A549 (cell line): ENCODE data around the gene PTPRD. TPM values are rescaled to one million over a fixed set of nuclear protein-coding genes. Genes with fewer than 3 reads are reported as not detected.
"Not testable (repeated sequence)": the region's sequence is repeated elsewhere in the genome, so short reads cannot be mapped to it uniquely, and the experiment has no call there.

Experiments used
- ATAC-seq, 2 experiments: fragments of 200-7000 bp in 1 of 2; fragments of >200 bp in 1 of 2; cut with Nextera tagmentation in 1 of 2; cut with Tn5 transposase in 1 of 2; 3 replicates each; pipeline versions ENCODE4 v1.8.0 to v1.9.1; 2018 to 2020; ENCODE audit warnings: mild to moderate bottlenecking in 1 of 2, moderate library complexity in 1 of 2
- CTCF ChIA-PET: fragments of 300-600 bp; sonication (Branson Sonifier 250); formaldehyde crosslinking; extraction: SDS; loops from one replicate; lab custom pipeline; 2021; ENCODE audit warnings: antibody characterized with exemption, inconsistent platforms; lab: Yijun Ruan, JAX
- POLR2A ChIA-PET: fragments of 350-600 bp; formaldehyde crosslinking; extraction: SDS; loops from one replicate; lab custom pipeline; 2021; ENCODE audit warnings: antibody characterized with exemption, inconsistent platforms; lab: Yijun Ruan, JAX
- DNase-seq, 2 experiments: peaks; one replicate each; pipeline versions ENCODE4 v3.0.0 to v3.0.0-alpha.2; 2011 to 2016; ENCODE audit warnings: low read depth in 1 of 2, low spot score in 1 of 2
- FAIRE-seq: peaks from 2 replicates; lab custom pipeline; 2011; peaks lifted over from hg19 to GRCh38; lab: Jason Lieb, UNC
- H3K27ac ChIP-seq, 2 experiments: fragments of >200 bp; sonication (Bioruptor Twin); formaldehyde crosslinking; 3 replicates each; pipeline ENCODE4 v1.5.1; 2016 to 2017
- H3K4me1 ChIP-seq: fragments of >200 bp; sonication (Bioruptor Twin); formaldehyde crosslinking; 3 replicates; pipeline ENCODE4 v1.6.1; 2016
- H3K4me2 ChIP-seq: fragments of >200 bp; sonication (Bioruptor Twin); formaldehyde crosslinking; 3 replicates; pipeline ENCODE4 v1.6.1; 2016
- H3K4me3 ChIP-seq: fragments of >200 bp; sonication (Bioruptor Twin); formaldehyde crosslinking; 3 replicates; pipeline ENCODE4 v1.5.1; 2016
- H3K9me3 ChIP-seq: fragments of >200 bp; sonication (Bioruptor Twin); formaldehyde crosslinking; 3 replicates; pipeline ENCODE4 v1.6.1; 2016
- EP300 ChIP-seq, 2 experiments: fragments of >200 bp; sonication (Bioruptor Twin); formaldehyde crosslinking; IDR thresholded peaks; 2 replicates in 1 of 2; 3 replicates in 1 of 2; pipeline ENCODE4 v1.6.1; 2016 to 2017
- ESRRA ChIP-seq: fragments of 150-350 bp; IDR thresholded peaks from 2 replicates; pipeline ENCODE4 v1.6.1; 2014; ENCODE audit warnings: mild to moderate bottlenecking, low read length, borderline replicate concordance
- HOXA7 ChIP-seq: fragments of 250-450 bp; sonication (Bioruptor Pico); IDR thresholded peaks from 2 replicates; pipeline ENCODE4 v1.5.0; 2020; ENCODE audit warnings: mild to moderate bottlenecking, moderate library complexity
- JUN ChIP-seq, 2 experiments: fragments of >200 bp; sonication (Bioruptor Twin); formaldehyde crosslinking; IDR thresholded peaks; 2 replicates in 1 of 2; 3 replicates in 1 of 2; pipeline ENCODE4 v1.6.1; 2016 to 2017
- KDM1A ChIP-seq: fragments of 200-600 bp; sonication (generic); IDR thresholded peaks from 2 replicates; pipeline ENCODE4 v1.6.1; 2016; ENCODE audit warnings: low read depth, mild to moderate bottlenecking
- MYC ChIP-seq: IDR thresholded peaks from 2 replicates; pipeline ENCODE4 v1.6.1; 2012; ENCODE audit warnings: mild to moderate bottlenecking, inconsistent platforms, low read length, improper control_type of control experiment, borderline replicate concordance
- PHF8 ChIP-seq: fragments of 200-600 bp; sonication (generic); IDR thresholded peaks from 2 replicates; pipeline ENCODE4 v1.6.1; 2016; ENCODE audit warnings: low read depth, mild to moderate bottlenecking, antibody characterized with exemption, moderate library complexity, borderline replicate concordance
- RNF2 ChIP-seq: fragments of 200-600 bp; sonication (generic); IDR thresholded peaks from 2 replicates; pipeline ENCODE4 v1.6.1; 2016; ENCODE audit warnings: low read depth, mild to moderate bottlenecking, antibody characterized with exemption, moderate library complexity, borderline replicate concordance
- SREBF2 ChIP-seq: fragments of 450-650 bp; IDR thresholded peaks from 2 replicates; pipeline ENCODE4 v1.6.1; 2014; ENCODE audit warnings: mild to moderate bottlenecking, moderate library complexity
- TFCP2L1 ChIP-seq: fragments of 250-450 bp; sonication (Bioruptor Pico); IDR thresholded peaks from 2 replicates; pipeline ENCODE4 v1.5.0; 2021; ENCODE audit warnings: mild to moderate bottlenecking
- ZC3H11A ChIP-seq: fragments of 450-650 bp; IDR thresholded peaks from 2 replicates; pipeline ENCODE4 v1.6.1; 2014; ENCODE audit warnings: antibody characterized with exemption, mild to moderate bottlenecking
- ZNF302 ChIP-seq: fragments of 250-450 bp; sonication (Bioruptor Pico); IDR thresholded peaks from 2 replicates; pipeline ENCODE4 v1.9.0; 2021; ENCODE audit warnings: inconsistent platforms, mild to moderate bottlenecking, moderate library complexity
- WGBS: methylation state at CpG from one replicate; pipeline ENCODE4 v1.1.6; 2017; ENCODE audit errors: missing lambda C conversion rate; 5-methylcytosine and 5-hydroxymethylcytosine counted together
- polyA plus RNA-seq, 4 experiments: library from polyadenylated mRNA; depleted of rRNA in 3 of 4; stranded (reverse); fragments of >200 nt; fragmentation: RNase III in 1 of 4; extraction: RNeasy Plus Mini Kit Qiagen cat#74134 plus additional on column Dnase treatment in 1 of 4; gene quantifications; 2 replicates in 3 of 4; 3 replicates in 1 of 4; pipeline ENCODE4 v1.2.3, GENCODE V29; 2011 to 2017
- TF ChIP-seq, protein P1 (sequence below): fragments of >200 bp; sonication (Bioruptor Twin); formaldehyde crosslinking; IDR thresholded peaks from 3 replicates; pipeline ENCODE4 v1.6.1; 2016
- TF ChIP-seq, protein P2 (sequence below): fragments of >200 bp; sonication (Bioruptor Twin); formaldehyde crosslinking; IDR thresholded peaks from 3 replicates; pipeline ENCODE4 v1.5.1; 2016
- TF ChIP-seq, protein P3 (sequence below): IDR thresholded peaks from 2 replicates; pipeline ENCODE4 v1.6.1; 2012
- TF ChIP-seq, protein P4 (sequence below): IDR thresholded peaks from 2 replicates; pipeline ENCODE4 v1.6.1; 2012; ENCODE audit warnings: low read depth, borderline replicate concordance
- TF ChIP-seq, protein P5 (sequence below): fragments of 250-450 bp; sonication (Bioruptor Pico); IDR thresholded peaks from 2 replicates; pipeline ENCODE4 v1.5.0; 2020; ENCODE audit warnings: low read depth, mild to moderate bottlenecking, moderate library complexity

PTPRD gene
- polyA plus RNA-seq, 2 of the 4 experiments (the other 2 are of a cell fraction), result 0.39 to 1.3 TPM

DNA sequence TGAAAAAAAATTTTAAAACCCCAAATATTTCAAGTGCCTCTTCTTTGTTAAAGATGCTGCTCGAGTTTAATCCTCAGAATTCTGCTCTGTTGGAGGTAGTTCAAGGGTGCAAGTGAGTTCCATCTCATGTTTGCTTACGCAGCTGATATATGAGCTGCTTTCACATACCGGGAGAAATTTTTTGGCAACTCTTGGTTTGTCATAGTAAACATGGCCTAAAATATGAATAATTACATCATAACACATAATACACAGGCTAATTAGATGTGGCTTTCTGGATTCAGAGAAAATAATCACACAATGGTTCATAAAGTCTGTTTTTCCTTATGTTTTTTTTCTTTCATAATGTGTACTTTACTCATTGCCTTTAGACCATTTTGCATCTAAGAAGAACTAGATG, 1134.1 kb downstream of the PTPRD start:
- 9% methylated on average over 3 of the region's 3 CpGs for WGBS
- no peak overlapping the region for H3K27ac ChIP-seq
- POLR2A ChIA-PET, result no interaction called here
- no peak overlapping the region for H3K4me3 ChIP-seq
- H3K4me2 ChIP-seq, result no peak overlapping the region
- no peaks in the 10 kb centered on the region; the same call in 2 of the 3 replicates for H3K9me3 ChIP-seq
- DNase-seq (no peak), ATAC-seq (no peak), FAIRE-seq (no peak)
- no peaks in the 10 kb centered on the region for H3K4me1 ChIP-seq
- no peak for TF ChIP-seq HOXA7 (CRISPR knock-in tag)
- TF ChIP-seq ZC3H11A, result no peak
- TF ChIP-seq, protein P1, sequence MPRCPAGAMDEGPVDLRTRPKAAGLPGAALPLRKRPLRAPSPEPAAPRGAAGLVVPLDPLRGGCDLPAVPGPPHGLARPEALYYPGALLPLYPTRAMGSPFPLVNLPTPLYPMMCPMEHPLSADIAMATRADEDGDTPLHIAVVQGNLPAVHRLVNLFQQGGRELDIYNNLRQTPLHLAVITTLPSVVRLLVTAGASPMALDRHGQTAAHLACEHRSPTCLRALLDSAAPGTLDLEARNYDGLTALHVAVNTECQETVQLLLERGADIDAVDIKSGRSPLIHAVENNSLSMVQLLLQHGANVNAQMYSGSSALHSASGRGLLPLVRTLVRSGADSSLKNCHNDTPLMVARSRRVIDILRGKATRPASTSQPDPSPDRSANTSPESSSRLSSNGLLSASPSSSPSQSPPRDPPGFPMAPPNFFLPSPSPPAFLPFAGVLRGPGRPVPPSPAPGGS, result no peak
- TF ChIP-seq, protein P2, sequence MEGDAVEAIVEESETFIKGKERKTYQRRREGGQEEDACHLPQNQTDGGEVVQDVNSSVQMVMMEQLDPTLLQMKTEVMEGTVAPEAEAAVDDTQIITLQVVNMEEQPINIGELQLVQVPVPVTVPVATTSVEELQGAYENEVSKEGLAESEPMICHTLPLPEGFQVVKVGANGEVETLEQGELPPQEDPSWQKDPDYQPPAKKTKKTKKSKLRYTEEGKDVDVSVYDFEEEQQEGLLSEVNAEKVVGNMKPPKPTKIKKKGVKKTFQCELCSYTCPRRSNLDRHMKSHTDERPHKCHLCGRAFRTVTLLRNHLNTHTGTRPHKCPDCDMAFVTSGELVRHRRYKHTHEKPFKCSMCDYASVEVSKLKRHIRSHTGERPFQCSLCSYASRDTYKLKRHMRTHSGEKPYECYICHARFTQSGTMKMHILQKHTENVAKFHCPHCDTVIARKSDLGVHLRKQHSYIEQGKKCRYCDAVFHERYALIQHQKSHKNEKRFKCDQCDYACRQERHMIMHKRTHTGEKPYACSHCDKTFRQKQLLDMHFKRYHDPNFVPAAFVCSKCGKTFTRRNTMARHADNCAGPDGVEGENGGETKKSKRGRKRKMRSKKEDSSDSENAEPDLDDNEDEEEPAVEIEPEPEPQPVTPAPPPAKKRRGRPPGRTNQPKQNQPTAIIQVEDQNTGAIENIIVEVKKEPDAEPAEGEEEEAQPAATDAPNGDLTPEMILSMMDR, result no peak
- TF ChIP-seq JUN (IDR thresholded peaks at IDR 0.05), result no peak
- TF ChIP-seq, protein P3, sequence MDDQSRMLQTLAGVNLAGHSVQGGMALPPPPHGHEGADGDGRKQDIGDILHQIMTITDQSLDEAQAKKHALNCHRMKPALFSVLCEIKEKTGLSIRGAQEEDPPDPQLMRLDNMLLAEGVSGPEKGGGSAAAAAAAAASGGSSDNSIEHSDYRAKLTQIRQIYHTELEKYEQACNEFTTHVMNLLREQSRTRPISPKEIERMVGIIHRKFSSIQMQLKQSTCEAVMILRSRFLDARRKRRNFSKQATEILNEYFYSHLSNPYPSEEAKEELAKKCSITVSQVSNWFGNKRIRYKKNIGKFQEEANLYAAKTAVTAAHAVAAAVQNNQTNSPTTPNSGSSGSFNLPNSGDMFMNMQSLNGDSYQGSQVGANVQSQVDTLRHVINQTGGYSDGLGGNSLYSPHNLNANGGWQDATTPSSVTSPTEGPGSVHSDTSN, result no peak
- TF ChIP-seq ESRRA, result no peak
- TF ChIP-seq TFCP2L1 (CRISPR knock-in tag), result no peak
- no peak for TF ChIP-seq MYC
- TF ChIP-seq RNF2, result no peak
- TF ChIP-seq, protein P4, sequence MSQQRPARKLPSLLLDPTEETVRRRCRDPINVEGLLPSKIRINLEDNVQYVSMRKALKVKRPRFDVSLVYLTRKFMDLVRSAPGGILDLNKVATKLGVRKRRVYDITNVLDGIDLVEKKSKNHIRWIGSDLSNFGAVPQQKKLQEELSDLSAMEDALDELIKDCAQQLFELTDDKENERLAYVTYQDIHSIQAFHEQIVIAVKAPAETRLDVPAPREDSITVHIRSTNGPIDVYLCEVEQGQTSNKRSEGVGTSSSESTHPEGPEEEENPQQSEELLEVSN, result no peak
- TF ChIP-seq ZNF302, result no peak
- TF ChIP-seq, protein P5, sequence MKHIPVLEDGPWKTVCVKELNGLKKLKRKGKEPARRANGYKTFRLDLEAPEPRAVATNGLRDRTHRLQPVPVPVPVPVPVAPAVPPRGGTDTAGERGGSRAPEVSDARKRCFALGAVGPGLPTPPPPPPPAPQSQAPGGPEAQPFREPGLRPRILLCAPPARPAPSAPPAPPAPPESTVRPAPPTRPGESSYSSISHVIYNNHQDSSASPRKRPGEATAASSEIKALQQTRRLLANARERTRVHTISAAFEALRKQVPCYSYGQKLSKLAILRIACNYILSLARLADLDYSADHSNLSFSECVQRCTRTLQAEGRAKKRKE (CRISPR knock-in tag), result no peak
- no peak for TF ChIP-seq PHF8
- TF ChIP-seq, all 56 proteins: peak for 0
- CTCF ChIA-PET, result no interaction called here

DNA sequence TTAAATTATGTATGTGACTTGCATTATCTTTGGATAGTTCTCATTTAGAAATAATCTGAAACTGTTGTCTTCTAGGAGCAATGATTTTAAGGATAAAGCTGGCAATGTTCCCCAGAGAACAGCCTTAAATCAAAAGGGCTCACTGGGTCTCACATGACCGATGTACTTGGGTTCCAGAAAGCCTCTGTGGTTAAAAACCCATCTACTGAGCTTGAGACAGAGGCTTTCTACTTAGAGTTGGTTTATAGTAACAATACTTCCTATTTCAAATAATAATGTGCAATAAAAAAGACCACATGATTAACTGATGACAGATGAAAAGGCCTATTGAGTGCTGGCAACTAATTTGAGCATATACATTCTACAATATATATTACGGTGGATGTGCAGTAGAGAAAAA, 1143.5 kb downstream of the PTPRD start:
- FAIRE-seq, result no peak
- ChIA-PET POLR2A (no interaction called here), CTCF (no interaction called here)
- no peak for ATAC-seq
- no peak for DNase-seq
- WGBS, result 18% methylated on average over 2 of the region's 2 CpGs
- TF ChIP-seq EP300 (IDR thresholded peaks at IDR 0.05) (no peak), KDM1A (no peak), SREBF2 (no peak)
- TF ChIP-seq, protein P4, result no peak
- Histone ChIP-seq H3K27ac (no peak overlapping the region), H3K4me1 (no peaks in the 10 kb centered on the region), H3K4me2 (no peak overlapping the region), H3K9me3 (0 out of 3 replicates have a peak, but pooled peaks cover 3% of the 10 kb centered on the region), H3K4me3 (no peak overlapping the region)

DNA sequence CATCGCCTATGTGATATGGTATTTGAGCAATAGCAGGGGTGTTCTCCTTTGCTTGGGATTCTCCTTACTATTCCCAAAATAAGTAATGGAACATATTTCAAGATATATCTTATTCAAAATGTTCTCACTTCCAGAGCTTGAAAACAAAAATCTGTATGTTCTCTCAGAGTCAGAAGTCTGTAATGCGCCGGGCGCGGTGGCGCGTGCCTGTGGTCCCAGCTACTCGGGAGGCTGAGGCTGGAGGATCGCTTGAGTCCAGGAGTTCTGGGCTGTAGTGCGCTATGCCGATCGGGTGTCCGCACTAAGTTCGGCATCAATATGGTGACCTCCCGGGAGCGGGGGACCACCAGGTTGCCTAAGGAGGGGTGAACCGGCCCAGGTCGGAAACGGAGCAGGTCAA, 1170.9 kb downstream of the PTPRD start:
- FAIRE-seq, CTCF ChIA-PET, H3K9me3 ChIP-seq, H3K27ac ChIP-seq, DNase-seq, ATAC-seq, H3K4me1 ChIP-seq, H3K4me2 ChIP-seq, POLR2A ChIA-PET, H3K4me3 ChIP-seq: not testable (repeated sequence)
- WGBS, result 56% methylated on average over 19 of the region's 19 CpGs
